Mononuclear cell (primary cell): ENCODE measurements around the gene TRAF1. TPM values are rescaled to one million over a fixed set of nuclear protein-coding genes. Genes with fewer than 3 reads are reported as not detected.
"Not testable (repeated sequence)": the region's sequence is repeated elsewhere in the genome, so short reads cannot be mapped to it uniquely, and the experiment has no call there.

Experiments used
- H3K27me3 ChIP-seq: 2 replicates; pipeline ENCODE4 v1.6.0; 2011; ENCODE audit warnings: low read length, control low read depth; ENCODE audit not compliant: insufficient read depth
- H3K4me1 ChIP-seq: 2 replicates; pipeline ENCODE4 v1.5.1; 2011; ENCODE audit warnings: mild to moderate bottlenecking, low read length, control low read depth; ENCODE audit not compliant: insufficient read depth
- H3K4me3 ChIP-seq: 2 replicates; pipeline ENCODE4 v1.5.1; 2011; ENCODE audit warnings: mild to moderate bottlenecking, low read length, moderate library complexity
- H3K9me3 ChIP-seq: 2 replicates; pipeline ENCODE4 v1.5.1; 2011; ENCODE audit warnings: low read depth, mild to moderate bottlenecking, control low read depth, low read length
- total RNA-seq: library from RNA; depleted of rRNA; stranded (reverse); fragments of >200 nt; gene quantifications from one replicate; pipeline ENCODE4 v1.2.3, GENCODE V29; 2012

The TRAF1 gene, protein sequence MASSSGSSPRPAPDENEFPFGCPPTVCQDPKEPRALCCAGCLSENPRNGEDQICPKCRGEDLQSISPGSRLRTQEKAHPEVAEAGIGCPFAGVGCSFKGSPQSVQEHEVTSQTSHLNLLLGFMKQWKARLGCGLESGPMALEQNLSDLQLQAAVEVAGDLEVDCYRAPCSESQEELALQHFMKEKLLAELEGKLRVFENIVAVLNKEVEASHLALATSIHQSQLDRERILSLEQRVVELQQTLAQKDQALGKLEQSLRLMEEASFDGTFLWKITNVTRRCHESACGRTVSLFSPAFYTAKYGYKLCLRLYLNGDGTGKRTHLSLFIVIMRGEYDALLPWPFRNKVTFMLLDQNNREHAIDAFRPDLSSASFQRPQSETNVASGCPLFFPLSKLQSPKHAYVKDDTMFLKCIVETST
- total RNA-seq, result 88.8 TPM

DNA sequence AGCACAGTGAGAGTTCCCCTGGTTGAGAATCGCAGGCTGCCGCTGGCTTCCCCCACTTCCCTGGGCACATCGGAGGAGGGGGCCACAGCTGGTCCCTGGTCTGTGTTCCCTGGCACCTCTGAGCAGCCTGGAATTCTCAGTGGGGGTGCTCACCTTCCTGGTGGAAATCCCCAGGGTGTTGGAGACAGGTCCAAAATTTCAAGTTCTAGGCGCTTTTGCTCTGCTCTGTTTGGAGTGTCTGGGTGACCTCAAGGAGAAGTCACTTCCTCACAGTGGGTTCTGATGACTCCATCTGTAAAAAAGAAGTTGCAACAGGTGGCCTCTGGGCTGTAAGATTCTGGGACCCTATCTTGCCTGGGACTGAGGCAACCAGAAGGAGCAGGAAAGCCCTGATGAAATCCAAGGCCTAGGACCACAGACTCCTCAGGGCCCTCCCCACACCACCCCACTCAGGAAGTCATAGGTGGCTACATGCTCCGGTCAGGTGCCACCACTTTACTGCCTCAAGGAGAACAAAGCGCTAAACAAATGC lies at the start of gene TRAF1:
Gene TRAF1 (minus strand): TSS at position 400 of the 532 bp plus-strand sequence. CDS start 721 bp downstream, outside the sequence.
- Histone ChIP-seq H3K4me3 (peak within 1 kb of the TSS; percentile 60), H3K9me3 (no peaks in the 10 kb centered on the region), H3K27me3 (no peaks in the 10 kb centered on the region), H3K4me1 (peaks cover 88% of the 10 kb centered on the region)

DNA sequence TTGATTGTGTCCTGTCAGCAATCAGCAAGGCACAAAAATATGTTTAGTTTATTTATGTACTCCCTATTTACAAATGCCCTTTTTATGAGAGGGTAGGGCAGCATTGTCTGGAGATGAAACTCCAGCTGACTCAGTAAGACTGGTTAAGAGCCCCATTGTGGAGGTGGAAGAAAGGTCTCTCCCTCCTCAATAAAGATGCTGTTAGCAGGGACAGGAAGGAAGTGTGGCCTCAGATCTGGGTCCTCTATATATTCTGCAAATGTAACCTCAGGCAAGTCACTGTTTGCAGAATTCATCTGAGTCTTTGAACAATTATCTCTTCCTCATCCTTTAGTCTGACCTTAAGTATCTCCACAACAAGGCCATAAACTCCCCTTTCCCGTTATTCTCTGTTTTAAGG lies 48.3 kb upstream of the TRAF1 start:
- H3K9me3 ChIP-seq, result no peaks in the 10 kb centered on the region
- no peak overlapping the region for H3K4me3 ChIP-seq
- peaks cover 8% of the 10 kb centered on the region for H3K4me1 ChIP-seq
- no peaks in the 10 kb centered on the region for H3K27me3 ChIP-seq

DNA sequence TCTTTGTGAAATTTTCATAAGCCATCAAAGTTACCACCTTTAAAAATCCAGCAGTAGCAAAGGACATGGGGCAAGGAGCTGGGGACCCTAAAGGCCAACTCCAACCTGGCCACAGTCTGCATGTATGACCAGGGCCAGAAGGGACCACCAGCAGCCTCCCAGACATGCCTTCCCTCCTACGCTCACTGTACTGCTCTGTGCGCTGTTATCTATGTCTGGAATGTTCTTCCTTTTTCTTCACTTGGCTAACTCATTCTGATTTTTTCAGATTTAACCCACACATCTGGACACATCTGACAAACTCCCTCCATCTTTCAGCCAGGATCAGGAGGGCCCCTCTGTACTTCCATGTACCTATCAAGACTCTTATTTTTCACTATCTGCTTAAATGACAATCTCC lies 47.6 kb upstream of the TRAF1 start:
- H3K27me3 ChIP-seq, result no peaks in the 10 kb centered on the region
- no peak overlapping the region for H3K4me3 ChIP-seq
- H3K4me1 ChIP-seq, result peaks cover 8% of the 10 kb centered on the region
- no peaks in the 10 kb centered on the region for H3K9me3 ChIP-seq

DNA sequence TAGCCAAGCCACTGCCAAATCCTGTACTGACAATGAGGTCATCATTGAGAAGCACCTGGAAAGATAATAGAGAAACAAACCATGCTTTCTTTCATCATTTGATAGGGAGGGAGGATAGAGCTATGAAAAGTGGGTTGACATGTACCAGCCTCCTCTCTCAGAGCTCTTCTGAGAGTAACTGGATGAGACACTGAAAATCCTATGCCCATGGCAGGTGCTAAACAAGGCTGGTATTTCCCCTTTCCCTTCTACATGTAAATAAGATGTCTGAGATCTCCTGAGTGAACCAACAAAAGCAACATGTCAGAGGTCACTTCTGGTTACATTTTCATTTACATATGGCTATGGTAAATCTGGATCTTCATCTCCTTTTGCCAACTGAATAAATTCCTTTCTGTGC lies 45.3 kb upstream of the TRAF1 start:
- H3K27me3 ChIP-seq, result no peaks in the 10 kb centered on the region

DNA sequence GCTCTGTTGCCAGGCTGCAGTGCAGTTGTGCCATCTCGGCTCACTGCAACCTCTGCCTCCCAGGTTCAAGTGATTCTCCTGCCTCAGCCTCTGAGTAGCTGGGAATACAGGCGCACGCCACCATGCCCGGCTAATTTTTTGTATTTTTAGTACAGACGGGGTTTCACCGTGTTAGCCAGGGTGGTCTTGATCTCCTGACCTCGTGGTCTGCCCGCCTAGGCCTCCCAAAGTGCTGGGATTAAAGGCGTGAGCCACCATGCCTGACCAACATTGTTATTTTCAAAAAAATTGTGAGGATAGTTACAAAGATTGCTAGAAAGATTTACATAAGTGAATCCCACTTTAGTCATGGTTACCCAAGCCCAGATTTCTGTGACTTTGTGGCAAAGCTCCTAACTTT lies 44.9 kb upstream of the TRAF1 start:
- not testable (repeated sequence) for H3K4me3 ChIP-seq, H3K27me3 ChIP-seq, H3K9me3 ChIP-seq, H3K4me1 ChIP-seq

More for the DNA sequence above, 45.3 kb upstream of the TRAF1 start:
- Histone ChIP-seq H3K4me3 (no peak overlapping the region), H3K9me3 (no peaks in the 10 kb centered on the region), H3K4me1 (peaks cover 8% of the 10 kb centered on the region)

DNA sequence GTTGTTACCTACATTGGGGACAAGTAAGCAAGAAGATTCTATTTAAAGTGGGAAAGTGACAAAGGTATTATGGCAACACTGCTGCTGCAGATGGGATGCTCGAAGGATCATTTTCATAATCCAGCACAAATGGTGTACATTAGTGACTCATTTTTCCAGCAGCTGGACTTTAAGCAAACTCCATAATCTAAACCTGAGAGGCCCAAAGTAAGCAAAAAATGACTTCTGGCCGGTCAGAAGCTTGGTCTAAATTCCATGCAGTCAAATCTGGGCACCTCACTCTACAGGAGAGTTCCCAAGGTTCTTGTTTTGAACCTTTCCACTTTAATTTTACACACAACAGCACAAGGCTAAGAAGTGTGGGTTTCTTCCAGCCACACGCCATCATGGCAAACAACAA lies 43.6 kb upstream of the TRAF1 start:
- peaks cover 6% of the 10 kb centered on the region for H3K4me1 ChIP-seq
- H3K4me3 ChIP-seq, result no peak overlapping the region

DNA sequence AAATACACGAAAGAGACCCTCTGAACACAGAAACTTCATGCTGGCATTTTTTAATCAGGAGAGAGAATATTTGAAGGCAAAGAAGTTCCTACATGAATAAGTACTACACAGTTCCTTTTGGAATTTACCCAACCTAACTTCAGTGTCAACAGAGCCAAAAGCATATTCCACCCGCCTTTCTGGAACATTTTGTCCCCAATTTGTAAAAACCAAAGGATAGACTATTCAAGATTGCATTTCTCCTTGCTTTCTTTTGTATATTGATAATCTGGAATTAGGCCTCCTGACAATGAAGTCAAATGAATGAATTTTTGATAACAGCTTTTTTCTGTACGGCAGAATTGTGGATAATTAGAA lies 39.4 kb upstream of the TRAF1 start:
- Histone ChIP-seq H3K4me1 (no peaks in the 10 kb centered on the region), H3K4me3 (no peak overlapping the region), H3K27me3 (no peaks in the 10 kb centered on the region), H3K9me3 (no peaks in the 10 kb centered on the region)

More for the DNA sequence above, 43.6 kb upstream of the TRAF1 start:
- Histone ChIP-seq H3K9me3 (no peaks in the 10 kb centered on the region), H3K27me3 (no peaks in the 10 kb centered on the region)

DNA sequence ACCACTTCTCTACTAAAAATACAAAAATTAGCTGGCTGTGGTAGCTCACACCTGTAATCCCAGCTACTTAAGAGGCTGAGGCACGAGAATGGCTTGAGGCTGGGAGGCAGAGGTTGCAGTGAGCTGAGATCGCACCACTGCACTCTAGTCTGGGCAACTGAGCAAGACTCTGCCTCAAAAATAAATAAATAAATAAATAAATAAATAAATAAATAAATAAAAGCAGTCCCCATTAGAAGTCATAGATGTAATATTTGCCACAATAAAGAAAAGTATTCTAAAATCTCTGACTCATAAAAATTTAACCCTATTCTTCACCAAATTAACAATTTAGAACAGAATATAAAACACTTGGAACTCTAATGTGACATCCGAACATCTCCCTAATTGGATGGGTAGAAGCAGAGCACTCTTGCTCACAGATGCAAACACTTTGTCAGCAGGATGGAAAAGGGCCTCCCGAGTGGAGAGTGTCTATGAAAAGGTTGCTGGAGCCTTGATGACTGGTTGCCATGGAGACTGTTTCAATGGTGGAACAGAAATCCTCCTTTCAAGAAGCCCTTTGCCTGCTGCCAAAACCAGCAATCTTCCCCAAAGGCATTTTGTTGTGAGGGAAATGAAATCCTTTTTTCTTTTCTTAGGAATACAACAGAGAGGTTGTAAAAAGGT lies 38.9 kb upstream of the TRAF1 start:
- Histone ChIP-seq H3K4me3 (no peak overlapping the region), H3K27me3 (no peaks in the 10 kb centered on the region), H3K9me3 (no peaks in the 10 kb centered on the region), H3K4me1 (no peaks in the 10 kb centered on the region)

DNA sequence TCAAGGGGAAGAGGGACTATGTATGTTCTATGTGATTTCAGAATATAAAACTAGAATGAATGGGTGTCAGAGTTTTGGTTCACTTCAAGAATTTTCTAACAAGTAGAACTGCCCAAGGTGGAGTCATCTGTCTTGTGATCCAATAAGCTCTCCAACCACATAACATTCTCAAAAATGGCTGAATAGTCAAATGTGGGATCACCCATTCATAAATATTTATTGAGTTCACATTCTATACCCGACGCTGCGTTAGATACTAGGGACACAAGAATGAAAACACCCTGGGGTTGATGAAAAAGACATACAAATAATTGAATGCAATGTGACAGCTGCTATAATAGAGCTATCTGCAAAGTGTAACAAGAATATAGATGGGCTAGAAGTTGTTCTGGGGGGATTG lies 35.3 kb upstream of the TRAF1 start:
- no peaks in the 10 kb centered on the region for H3K27me3 ChIP-seq
- H3K4me3 ChIP-seq, result no peak overlapping the region
- H3K9me3 ChIP-seq, result no peaks in the 10 kb centered on the region
- no peaks in the 10 kb centered on the region for H3K4me1 ChIP-seq

DNA sequence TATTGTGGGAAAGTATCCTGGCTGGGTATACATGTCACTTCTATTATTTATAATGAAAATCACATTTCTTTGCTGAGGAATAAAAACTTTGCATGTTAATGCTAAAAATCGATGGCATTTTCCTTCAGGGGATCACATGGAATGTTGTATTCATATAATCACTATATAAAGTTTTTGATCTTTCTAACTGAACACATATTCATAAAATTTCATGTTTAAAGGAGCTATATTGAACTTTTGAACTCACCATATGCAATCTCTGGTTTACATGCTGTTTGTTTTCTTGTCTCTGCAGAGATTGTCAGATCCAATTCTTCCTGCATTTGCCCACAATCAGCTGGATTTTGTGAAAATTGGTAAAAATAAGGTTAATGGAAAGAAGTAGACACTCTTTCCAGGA lies 33.4 kb upstream of the TRAF1 start:
- no peaks in the 10 kb centered on the region for H3K27me3 ChIP-seq
- no peaks in the 10 kb centered on the region for H3K4me1 ChIP-seq
- H3K4me3 ChIP-seq, result no peak overlapping the region
- H3K9me3 ChIP-seq, result no peaks in the 10 kb centered on the region

DNA sequence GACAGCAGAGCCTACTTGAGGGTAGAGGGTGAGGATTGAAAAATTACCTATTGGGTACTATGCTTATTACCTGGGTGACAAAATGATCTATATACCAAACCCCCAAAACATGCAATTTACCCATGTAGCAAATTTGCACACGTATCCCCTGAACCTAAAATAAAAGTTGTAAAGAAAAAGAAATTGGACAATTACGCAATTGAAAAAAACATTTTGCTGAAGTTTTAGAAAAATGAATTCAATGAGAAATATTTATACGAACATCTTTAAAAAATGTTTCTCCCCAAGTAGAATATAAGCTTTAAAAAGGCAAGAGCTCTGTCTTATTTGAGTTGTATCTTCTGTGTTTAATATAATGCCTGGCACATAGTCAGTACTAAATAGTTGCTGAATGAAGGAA lies 30.3 kb upstream of the TRAF1 start:
- Histone ChIP-seq H3K9me3 (no peaks in the 10 kb centered on the region), H3K27me3 (no peaks in the 10 kb centered on the region), H3K4me3 (no peak overlapping the region), H3K4me1 (no peaks in the 10 kb centered on the region)

DNA sequence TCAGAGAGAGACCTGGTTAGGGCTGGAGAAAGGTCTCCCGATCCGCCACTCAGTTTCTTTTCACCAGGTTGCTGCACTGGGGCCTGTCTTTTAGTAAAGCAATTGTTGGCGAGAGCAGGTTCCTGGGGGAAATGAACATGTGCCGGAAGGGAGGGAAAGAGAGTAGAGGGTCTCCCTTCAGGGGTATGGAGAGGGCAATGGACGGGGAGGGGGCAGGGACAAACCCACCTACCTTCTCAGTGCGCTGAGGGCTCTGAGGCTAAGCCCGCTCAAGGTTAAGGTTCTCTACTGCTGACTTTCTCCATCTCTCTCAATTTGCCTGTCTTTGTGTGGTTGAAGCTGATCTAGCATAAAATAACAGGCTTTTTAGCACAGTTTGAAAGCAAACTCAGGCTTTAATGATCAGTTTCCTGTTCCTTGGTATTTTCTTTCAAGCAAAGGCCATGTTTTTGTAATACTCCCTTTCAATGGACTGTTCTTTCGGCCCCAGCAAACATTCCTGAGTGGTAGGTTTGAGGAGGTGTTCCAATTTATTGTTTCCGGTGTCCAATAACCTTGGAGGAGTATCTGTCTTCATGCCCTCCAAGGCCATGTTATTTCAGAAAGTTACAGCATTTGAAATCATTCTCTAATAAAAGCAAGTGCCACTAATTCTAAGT lies 25.5 kb upstream of the TRAF1 start:
- Histone ChIP-seq H3K4me1 (no peaks in the 10 kb centered on the region), H3K4me3 (no peak overlapping the region), H3K9me3 (no peaks in the 10 kb centered on the region), H3K27me3 (no peaks in the 10 kb centered on the region)

DNA sequence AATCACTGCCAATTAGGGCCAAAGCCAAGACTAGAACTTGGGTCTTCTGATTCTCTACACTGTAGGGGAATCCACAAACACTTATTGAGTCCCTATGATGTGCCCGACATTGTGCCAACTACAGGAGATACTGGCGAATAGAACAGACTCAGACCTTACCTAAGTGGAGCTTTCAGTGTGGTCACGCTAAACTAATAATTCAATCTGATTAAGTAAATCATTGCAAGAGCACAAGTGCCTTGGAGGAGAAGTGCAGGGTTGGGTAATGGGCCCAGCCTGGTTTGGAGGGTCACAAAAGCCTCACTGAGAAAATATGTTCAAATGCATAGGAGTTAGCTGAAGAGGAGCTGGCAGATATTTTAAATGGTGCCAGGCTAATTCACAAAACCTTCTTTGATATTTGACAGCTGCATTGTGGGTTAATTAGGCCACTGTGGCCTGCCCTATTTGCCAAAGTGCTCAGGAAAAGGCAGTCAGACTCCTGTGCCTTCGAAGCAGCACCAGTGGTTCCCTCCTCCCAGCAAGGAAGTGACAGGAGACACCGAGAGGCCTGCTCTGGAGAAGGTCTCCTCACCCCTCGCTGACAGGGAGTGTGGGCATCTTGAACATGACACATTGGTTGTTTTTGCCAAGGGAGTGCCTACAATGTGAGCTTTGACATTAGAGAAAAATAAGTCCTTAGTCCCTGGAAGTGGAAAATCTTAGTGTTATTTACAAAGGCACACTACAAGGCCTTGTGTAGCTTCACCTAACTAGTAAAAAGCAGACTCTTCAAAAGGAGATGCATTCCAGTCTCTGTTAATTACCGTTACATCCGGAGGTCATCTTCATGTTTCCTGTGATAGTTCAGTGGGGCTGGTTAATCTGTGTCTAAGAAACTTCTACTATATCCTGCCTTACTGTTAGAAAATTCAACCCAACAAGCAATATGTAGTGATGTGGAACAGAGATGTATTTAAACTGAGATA lies 24.1 kb upstream of the TRAF1 start:
- peaks cover 9% of the 10 kb centered on the region for H3K4me1 ChIP-seq
- H3K4me3 ChIP-seq, result no peak overlapping the region
- H3K27me3 ChIP-seq, result no peaks in the 10 kb centered on the region
- H3K9me3 ChIP-seq, result no peaks in the 10 kb centered on the region

DNA sequence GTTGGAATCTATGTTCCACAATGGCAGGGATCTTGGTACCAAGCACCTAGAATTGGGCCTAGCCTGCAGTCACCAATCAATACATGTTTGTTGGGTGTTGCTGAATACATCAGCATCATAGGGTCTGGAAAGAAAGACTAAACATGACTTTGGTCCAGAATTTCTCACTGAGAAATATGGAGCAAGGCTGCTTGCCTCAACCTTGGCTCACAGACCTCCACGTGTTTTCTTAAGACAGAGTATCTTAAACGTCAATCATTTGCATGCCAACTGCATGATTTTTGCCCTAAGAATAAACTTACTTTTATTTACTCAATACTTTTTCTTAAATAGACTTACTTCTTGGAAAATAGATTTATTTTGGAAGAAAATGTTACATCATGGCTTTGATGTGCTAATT lies 22.7 kb upstream of the TRAF1 start:
- Histone ChIP-seq H3K9me3 (no peaks in the 10 kb centered on the region), H3K27me3 (no peaks in the 10 kb centered on the region), H3K4me1 (peaks cover 14% of the 10 kb centered on the region), H3K4me3 (no peak overlapping the region)
